Activated naive CD4-positive, alpha-beta T cell treated with anti-CD3 and anti-CD28 coated beads for 36 hours (primary cell): ENCODE data around the gene ADIG. TPM values are rescaled to one million over a fixed set of nuclear protein-coding genes. Genes with fewer than 3 reads are reported as not detected.
"Not testable (repeated sequence)": the region's sequence is repeated elsewhere in the genome, so short reads cannot be mapped to it uniquely, and the experiment has no call there.

Experiments used
- CTCF ChIA-PET: fragments of 350-600 bp; sonication (Branson Sonifier 250); formaldehyde crosslinking; loops from one replicate; lab custom pipeline; 2021; ENCODE audit warnings: antibody characterized with exemption; lab: Charles Lee
- DNase-seq: peaks from one replicate; pipeline ENCODE4 v3.0.0-alpha.2; 2020
- H3K27ac Mint-ChIP-seq: one replicate; pipeline ENCODE4 v1.8.0; 2021; ENCODE audit warnings: mild to moderate bottlenecking, mixed read lengths
- H3K27me3 Mint-ChIP-seq: one replicate; pipeline ENCODE4 v1.8.0; 2021; ENCODE audit warnings: low read depth, mixed read lengths
- H3K36me3 Mint-ChIP-seq: one replicate; pipeline ENCODE4 v1.8.0; 2021; ENCODE audit warnings: low read depth, mixed read lengths
- H3K4me1 Mint-ChIP-seq: one replicate; pipeline ENCODE4 v1.8.0; 2021; ENCODE audit warnings: low read depth, mixed read lengths
- H3K4me3 Mint-ChIP-seq: one replicate; pipeline ENCODE4 v1.8.0; 2021; ENCODE audit warnings: mild to moderate bottlenecking, moderate library complexity, mixed read lengths
- H3K9me3 Mint-ChIP-seq: one replicate; pipeline ENCODE4 v1.8.0; 2021; ENCODE audit warnings: mixed read lengths
- intact Hi-C: fragments of 100-400 bp; cut with micrococcal nuclease; formaldehyde crosslinking; loops from one replicate; pipeline ENCODE4 v1.15.1; 2023
- total RNA-seq, 2 experiments: library from RNA; stranded (reverse); gene quantifications; one replicate each; pipeline ENCODE4 v1.2.3, GENCODE V29; 2021

ADIG gene
- total RNA-seq, 2 experiments from 2014 or later: not detected

DNA sequence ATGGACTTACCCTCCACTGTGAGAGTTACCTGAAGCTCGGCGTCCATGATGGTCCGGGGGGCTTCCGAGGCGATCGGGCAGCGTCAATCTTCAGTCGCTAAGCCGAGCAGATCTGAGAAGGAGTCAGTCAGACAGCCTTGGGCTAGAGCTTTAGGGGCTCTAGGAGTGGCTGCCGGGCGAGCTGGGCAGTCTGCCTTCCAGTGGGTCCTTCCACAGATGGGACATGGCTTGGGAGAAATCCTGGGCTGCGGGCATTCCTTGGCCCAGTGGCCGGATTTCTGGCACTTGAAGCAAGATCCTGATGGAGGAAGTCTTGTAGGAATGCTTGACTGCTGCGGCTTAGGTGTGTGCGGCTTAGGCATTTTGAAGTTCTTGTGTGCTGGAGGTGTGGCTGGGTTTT, 14.9 kb downstream of the ADIG start:
- H3K27me3 Mint-ChIP-seq, DNase-seq, H3K4me3 Mint-ChIP-seq, H3K4me1 Mint-ChIP-seq, intact Hi-C loops, H3K27ac Mint-ChIP-seq, H3K9me3 Mint-ChIP-seq, H3K36me3 Mint-ChIP-seq, CTCF ChIA-PET: not testable (repeated sequence)

GRCh38 chr20:38599410-38599882, 18.4 kb downstream of the ADIG start:
- CTCF ChIA-PET: interaction anchor here (0.9 kb wide), 1 partner anchor 450 kb away, joined by 3 read pairs; no protein-coding TSS in a partner anchor
- Mint-ChIP-seq H3K9me3 (no peaks in the 10 kb centered on the region), H3K4me3 (no peak overlapping the region), H3K4me1 (peaks cover 10% of the 10 kb centered on the region), H3K27me3 (peaks cover 30% of the 10 kb centered on the region), H3K36me3 (no peaks in the 10 kb centered on the region), H3K27ac (no peak overlapping the region)
- intact Hi-C loops: no loop called here
- no peak for DNase-seq

- intact Hi-C loops: no loop called here
- Mint-ChIP-seq H3K4me1 (peaks cover 10% of the 10 kb centered on the region), H3K9me3 (no peaks in the 10 kb centered on the region), H3K27me3 (peaks cover 34% of the 10 kb centered on the region), H3K27ac (no peak overlapping the region), H3K36me3 (no peaks in the 10 kb centered on the region), H3K4me3 (no peak overlapping the region)
- CTCF ChIA-PET: no interaction called here
- DNase-seq: no peak
Observed at GRCh38 chr20:38600057-38600456, 19.1 kb downstream of the ADIG start.

- H3K9me3 Mint-ChIP-seq: no peaks in the 10 kb centered on the region
- H3K27me3 Mint-ChIP-seq: peaks cover 44% of the 10 kb centered on the region
- no peaks in the 10 kb centered on the region for H3K36me3 Mint-ChIP-seq
- H3K4me3 Mint-ChIP-seq: peak within 1 kb of the TSS; percentile 11
- CTCF ChIA-PET: no interaction called here
- H3K4me1 Mint-ChIP-seq: peaks cover 10% of the 10 kb centered on the region
- peak; percentile 48 for DNase-seq
- no peak within 1 kb of the TSS for H3K27ac Mint-ChIP-seq
- intact Hi-C loops: no loop called here
Observed at GRCh38 chr20:38601216-38602184, 20.5 kb downstream of the ADIG start, which contains the start of gene ARHGAP40. Gene ARHGAP40, plus strand, starts transcription at chr20:38601809.

- Mint-ChIP-seq H3K27me3 (peaks cover 49% of the 10 kb centered on the region), H3K4me1 (peaks cover 10% of the 10 kb centered on the region), H3K36me3 (no peaks in the 10 kb centered on the region), H3K9me3 (no peaks in the 10 kb centered on the region), H3K4me3 (no peak overlapping the region), H3K27ac (no peak overlapping the region)
- intact Hi-C loops: no loop called here
- CTCF ChIA-PET: no interaction called here
- DNase-seq: no peak
Observed at GRCh38 chr20:38602185-38602581, 21.2 kb downstream of the ADIG start.

DNA sequence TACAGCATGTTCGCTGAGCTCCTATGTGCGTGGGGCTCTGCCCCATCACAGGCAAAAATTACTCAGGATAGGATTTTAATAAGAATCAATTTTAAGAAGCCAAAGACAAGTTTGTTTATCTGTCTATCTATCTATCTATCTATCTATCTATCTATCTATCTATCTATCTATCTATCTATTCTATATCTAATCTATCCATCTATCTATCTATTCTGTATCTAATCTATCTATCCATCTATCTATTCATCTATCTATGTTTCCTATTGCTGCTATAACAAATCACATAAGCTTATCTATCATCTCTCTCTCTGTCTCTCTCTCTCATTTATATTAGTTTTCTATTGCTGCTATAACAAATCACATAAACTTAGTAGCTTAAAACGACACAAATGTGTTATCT, 22.3 kb downstream of the ADIG start:
- intact Hi-C loops: no loop called here
- H3K27ac Mint-ChIP-seq: no peak overlapping the region
- H3K4me3 Mint-ChIP-seq: no peak overlapping the region
- H3K4me1 Mint-ChIP-seq: peaks cover 10% of the 10 kb centered on the region
- H3K9me3 Mint-ChIP-seq: no peaks in the 10 kb centered on the region
- no peak for DNase-seq
- CTCF ChIA-PET: interaction anchor here (0.6 to 1.4 kb wide), 2 partner anchors 29 to 33 kb away, joined by 3 read pairs; no protein-coding TSS in a partner anchor
- H3K36me3 Mint-ChIP-seq: no peaks in the 10 kb centered on the region
- peaks cover 54% of the 10 kb centered on the region for H3K27me3 Mint-ChIP-seq

GRCh38 chr20:38604873-38605303, 23.9 kb downstream of the ADIG start:
- intact Hi-C loops: no loop called here
- Mint-ChIP-seq H3K4me3 (no peak overlapping the region), H3K36me3 (no peaks in the 10 kb centered on the region)

GRCh38 chr20:38607351-38607750, 26.4 kb downstream of the ADIG start:
- CTCF ChIA-PET: no interaction called here

More at GRCh38 chr20:38604873-38605303, 23.9 kb downstream of the ADIG start:
- H3K27ac Mint-ChIP-seq: no peak overlapping the region
- peaks cover 10% of the 10 kb centered on the region for H3K4me1 Mint-ChIP-seq
- H3K27me3 Mint-ChIP-seq: peaks cover 54% of the 10 kb centered on the region
- H3K9me3 Mint-ChIP-seq: no peaks in the 10 kb centered on the region
- CTCF ChIA-PET: interaction anchor here (0.7 to 1.4 kb wide), 4 partner anchors 22 to 989 kb away, joined by 3 to 4 read pairs (median 3); no protein-coding TSS in a partner anchor
- no peak for DNase-seq

GRCh38 chr20:38608188-38608587, 27.2 kb downstream of the ADIG start:
- Mint-ChIP-seq H3K4me1 (no peaks in the 10 kb centered on the region), H3K4me3 (no peak overlapping the region), H3K36me3 (no peaks in the 10 kb centered on the region), H3K9me3 (no peaks in the 10 kb centered on the region), H3K27me3 (peaks cover 35% of the 10 kb centered on the region), H3K27ac (no peak overlapping the region)
- CTCF ChIA-PET: no interaction called here
- intact Hi-C loops: no loop called here
- DNase-seq: no peak

More at GRCh38 chr20:38607351-38607750, 26.4 kb downstream of the ADIG start:
- H3K4me3 Mint-ChIP-seq: no peak overlapping the region
- intact Hi-C loops: no loop called here
- no peak for DNase-seq
- H3K27ac Mint-ChIP-seq: no peak overlapping the region
- H3K36me3 Mint-ChIP-seq: no peaks in the 10 kb centered on the region
- H3K9me3 Mint-ChIP-seq: no peaks in the 10 kb centered on the region
- peaks cover under 1% of the 10 kb centered on the region for H3K4me1 Mint-ChIP-seq
- peaks cover 41% of the 10 kb centered on the region for H3K27me3 Mint-ChIP-seq

- Mint-ChIP-seq H3K9me3 (no peaks in the 10 kb centered on the region), H3K27me3 (peaks cover 27% of the 10 kb centered on the region), H3K4me3 (no peak overlapping the region), H3K27ac (no peak overlapping the region), H3K4me1 (no peaks in the 10 kb centered on the region), H3K36me3 (no peaks in the 10 kb centered on the region)
- DNase-seq: no peak
- CTCF ChIA-PET: no interaction called here
- intact Hi-C loops: no loop called here
Observed at GRCh38 chr20:38609815-38610214, 28.8 kb downstream of the ADIG start.

DNA sequence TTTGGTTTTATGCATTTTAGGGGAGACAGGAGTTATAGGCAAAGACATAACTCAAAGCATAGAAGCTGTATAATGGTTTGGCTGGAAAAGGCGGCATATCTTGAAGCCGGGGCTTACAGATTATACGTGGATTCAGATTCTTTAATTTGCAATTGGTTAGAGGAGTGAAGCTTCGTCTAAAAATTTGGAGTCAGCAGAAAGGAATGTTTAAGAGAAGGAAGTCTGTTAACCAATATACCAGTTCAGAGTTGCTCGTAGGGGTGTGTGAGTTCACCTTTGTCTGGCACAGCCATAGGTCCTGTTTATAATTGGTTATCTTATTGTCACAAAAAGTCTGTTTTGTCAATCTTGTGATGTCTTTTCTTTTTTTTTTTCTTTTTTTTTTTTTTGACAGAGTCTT, 29.5 kb downstream of the ADIG start:
- DNase-seq: no peak
- intact Hi-C loops: no loop called here
- H3K27ac Mint-ChIP-seq: no peak overlapping the region
- H3K9me3 Mint-ChIP-seq: no peaks in the 10 kb centered on the region
- no peaks in the 10 kb centered on the region for H3K36me3 Mint-ChIP-seq
- H3K4me3 Mint-ChIP-seq: no peak overlapping the region
- H3K27me3 Mint-ChIP-seq: peaks cover 21% of the 10 kb centered on the region
- CTCF ChIA-PET: interaction anchor here (0.6 kb wide), 1 partner anchor 124 kb away, joined by 4 read pairs; no protein-coding TSS in a partner anchor
- H3K4me1 Mint-ChIP-seq: no peaks in the 10 kb centered on the region

- no peak overlapping the region for H3K4me3 Mint-ChIP-seq
- peaks cover 11% of the 10 kb centered on the region for H3K27me3 Mint-ChIP-seq
- intact Hi-C loops: no loop called here
- DNase-seq: no peak
- H3K4me1 Mint-ChIP-seq: no peaks in the 10 kb centered on the region
- H3K36me3 Mint-ChIP-seq: no peaks in the 10 kb centered on the region
- no peak overlapping the region for H3K27ac Mint-ChIP-seq
- H3K9me3 Mint-ChIP-seq: no peaks in the 10 kb centered on the region
- CTCF ChIA-PET: interaction anchor here (1.5 kb wide), 1 partner anchor 21 kb away, joined by 4 read pairs; no protein-coding TSS in a partner anchor
Observed at GRCh38 chr20:38612751-38613515, 31.9 kb downstream of the ADIG start.
